BE2C (cell line): ENCODE results near the gene CRYBA1.
A peak's percentile ranks its signal among the peaks of the same experiment; 100 is the strongest.

Experiments used
- DNase-seq: peaks from one replicate; pipeline ENCODE4 v3.0.0-alpha.2; 2020
- H3K27me3 ChIP-seq: fragments of 250-450 bp; sonication (Bioruptor Pico); 2 replicates; pipeline ENCODE4 v1.5.1; 2020; ENCODE audit warnings: mild to moderate bottlenecking
- H3K36me3 ChIP-seq: fragments of 250-450 bp; sonication (Bioruptor Pico); 2 replicates; pipeline ENCODE4 v1.5.1; 2020; ENCODE audit warnings: mild to moderate bottlenecking
- H3K4me1 ChIP-seq: fragments of 250-450 bp; sonication (Bioruptor Pico); 2 replicates; pipeline ENCODE4 v1.5.1; 2020
- H3K4me3 ChIP-seq: 2 replicates; pipeline ENCODE4 v1.5.1; 2011; ENCODE audit warnings: low read depth, low read length
- H3K9me3 ChIP-seq: fragments of 250-450 bp; sonication (Bioruptor Pico); 2 replicates; pipeline ENCODE4 v1.5.1; 2020
- CTCF ChIP-seq: IDR thresholded peaks from 2 replicates; pipeline ENCODE4 v1.5.1; 2012; ENCODE audit warnings: mild to moderate bottlenecking, low read depth, low read length

Gene CRYBA1

GRCh38 chr17:29292071-29292991 lies 45.7 kb downstream of the CRYBA1 start:
- Histone ChIP-seq H3K9me3 (no peaks in the 10 kb centered on the region), H3K4me3 (peak overlapping the region; percentile 87), H3K36me3 (peaks cover 20% of the 10 kb centered on the region), H3K4me1 (no peaks in the 10 kb centered on the region), H3K27me3 (no peaks in the 10 kb centered on the region)
- TF ChIP-seq CTCF: no peak; the same call in 1 of the 2 replicates
- DNase-seq: peak; percentile 24

GRCh38 chr17:29292992-29293889 lies 46.6 kb downstream of the CRYBA1 start:
- DNase-seq: peak; percentile 62
- TF ChIP-seq CTCF: no peak
- peaks cover 17% of the 10 kb centered on the region for H3K36me3 ChIP-seq
- no peaks in the 10 kb centered on the region for H3K9me3 ChIP-seq
- peak overlapping the region; percentile 87 for H3K4me3 ChIP-seq
- H3K27me3 ChIP-seq: no peaks in the 10 kb centered on the region
- no peaks in the 10 kb centered on the region for H3K4me1 ChIP-seq

GRCh38 chr17:29293890-29294579 lies 47.4 kb downstream of the CRYBA1 start, which contains the start of gene NUFIP2:
NUFIP2 (minus strand) TSS chr17:29294148; CDS start chr17:29294059, 89 bp downstream.
- H3K4me1 ChIP-seq: no peaks in the 10 kb centered on the region
- TF ChIP-seq CTCF: no peak

DNA sequence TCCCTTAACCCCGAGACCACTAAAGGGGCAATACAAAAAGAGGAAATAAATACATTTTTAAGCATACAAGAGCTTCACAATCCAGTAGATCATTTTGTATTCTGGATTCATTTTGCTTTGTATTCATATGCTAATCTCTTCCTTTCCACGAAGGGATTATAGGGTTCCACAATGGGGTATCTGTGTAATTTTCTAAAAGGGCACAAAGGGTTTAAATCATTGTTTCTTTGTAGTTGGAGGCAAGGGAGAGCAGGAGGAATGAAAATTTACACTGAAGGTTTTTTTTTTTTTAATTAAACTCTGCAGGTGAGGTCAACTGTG lies 47.9 kb downstream of the CRYBA1 start:
- Histone ChIP-seq H3K4me1 (no peaks in the 10 kb centered on the region), H3K4me3 (peak overlapping the region; percentile 87), H3K9me3 (no peaks in the 10 kb centered on the region), H3K36me3 (peaks cover 8% of the 10 kb centered on the region), H3K27me3 (no peaks in the 10 kb centered on the region)
- no peak for DNase-seq
- no peak for TF ChIP-seq CTCF

More at GRCh38 chr17:29293890-29294579, 47.4 kb downstream of the CRYBA1 start, which contains the start of gene NUFIP2:
- Histone ChIP-seq H3K9me3 (no peaks in the 10 kb centered on the region), H3K36me3 (peaks cover 10% of the 10 kb centered on the region), H3K4me3 (peak within 1 kb of the TSS; percentile 87), H3K27me3 (no peaks in the 10 kb centered on the region)
- peak; percentile 94 for DNase-seq

GRCh38 chr17:29295420-29295819 lies 48.8 kb downstream of the CRYBA1 start:
- 0 out of 2 replicates have a peak, but pooled peaks cover 3% of the 10 kb centered on the region for H3K36me3 ChIP-seq
- no peaks in the 10 kb centered on the region for H3K27me3 ChIP-seq
- H3K4me1 ChIP-seq: no peaks in the 10 kb centered on the region
- H3K4me3 ChIP-seq: no peak overlapping the region
- H3K9me3 ChIP-seq: no peaks in the 10 kb centered on the region
- no peak for TF ChIP-seq CTCF
- no peak for DNase-seq
